ENCODE data around the gene BBS9.

The BBS9 gene

DNA sequence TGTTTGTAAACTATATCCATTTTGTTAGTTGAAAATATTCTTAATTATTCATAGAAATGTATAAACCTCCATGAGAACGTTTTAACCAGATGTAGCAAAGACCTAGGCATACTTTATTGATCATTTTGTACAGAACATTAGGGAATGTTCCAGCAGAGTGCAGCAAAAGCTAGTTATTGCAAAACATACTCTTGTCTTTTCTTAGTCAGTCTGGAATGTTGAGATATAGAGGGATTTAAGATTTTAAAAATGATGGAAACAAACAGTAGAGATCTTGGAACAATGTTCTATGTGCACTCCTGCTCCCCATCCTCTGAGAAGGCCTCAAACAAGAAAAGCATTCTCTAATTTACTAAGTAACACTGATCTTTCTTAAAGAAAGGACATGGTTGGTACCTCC is 292.1 kb downstream of the BBS9 start:
- TF ChIP-seq, protein P1, sequence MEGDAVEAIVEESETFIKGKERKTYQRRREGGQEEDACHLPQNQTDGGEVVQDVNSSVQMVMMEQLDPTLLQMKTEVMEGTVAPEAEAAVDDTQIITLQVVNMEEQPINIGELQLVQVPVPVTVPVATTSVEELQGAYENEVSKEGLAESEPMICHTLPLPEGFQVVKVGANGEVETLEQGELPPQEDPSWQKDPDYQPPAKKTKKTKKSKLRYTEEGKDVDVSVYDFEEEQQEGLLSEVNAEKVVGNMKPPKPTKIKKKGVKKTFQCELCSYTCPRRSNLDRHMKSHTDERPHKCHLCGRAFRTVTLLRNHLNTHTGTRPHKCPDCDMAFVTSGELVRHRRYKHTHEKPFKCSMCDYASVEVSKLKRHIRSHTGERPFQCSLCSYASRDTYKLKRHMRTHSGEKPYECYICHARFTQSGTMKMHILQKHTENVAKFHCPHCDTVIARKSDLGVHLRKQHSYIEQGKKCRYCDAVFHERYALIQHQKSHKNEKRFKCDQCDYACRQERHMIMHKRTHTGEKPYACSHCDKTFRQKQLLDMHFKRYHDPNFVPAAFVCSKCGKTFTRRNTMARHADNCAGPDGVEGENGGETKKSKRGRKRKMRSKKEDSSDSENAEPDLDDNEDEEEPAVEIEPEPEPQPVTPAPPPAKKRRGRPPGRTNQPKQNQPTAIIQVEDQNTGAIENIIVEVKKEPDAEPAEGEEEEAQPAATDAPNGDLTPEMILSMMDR (IDR thresholded peaks at IDR 0.05) = no peak

DNA sequence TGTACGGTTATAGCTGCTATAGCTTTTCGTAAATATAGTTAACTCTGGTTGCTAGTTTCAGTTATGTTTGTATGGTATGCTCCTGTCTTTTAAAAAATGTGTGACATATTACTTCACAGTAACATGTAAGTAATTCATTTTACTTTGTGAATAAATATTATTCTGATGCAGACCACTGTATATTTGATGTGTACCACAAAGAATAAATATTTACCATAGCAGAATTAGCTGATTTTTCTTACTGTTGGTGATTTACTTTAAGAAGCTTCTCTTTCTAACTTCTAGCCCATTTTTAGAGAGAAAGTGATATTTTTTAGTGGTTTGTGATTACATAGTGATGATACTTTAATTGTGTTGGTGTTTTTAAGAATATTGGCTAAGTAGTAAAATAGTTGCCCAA is 292.8 kb downstream of the BBS9 start:
- TF ChIP-seq, protein P1 (IDR thresholded peaks at IDR 0.05) = no peak

DNA sequence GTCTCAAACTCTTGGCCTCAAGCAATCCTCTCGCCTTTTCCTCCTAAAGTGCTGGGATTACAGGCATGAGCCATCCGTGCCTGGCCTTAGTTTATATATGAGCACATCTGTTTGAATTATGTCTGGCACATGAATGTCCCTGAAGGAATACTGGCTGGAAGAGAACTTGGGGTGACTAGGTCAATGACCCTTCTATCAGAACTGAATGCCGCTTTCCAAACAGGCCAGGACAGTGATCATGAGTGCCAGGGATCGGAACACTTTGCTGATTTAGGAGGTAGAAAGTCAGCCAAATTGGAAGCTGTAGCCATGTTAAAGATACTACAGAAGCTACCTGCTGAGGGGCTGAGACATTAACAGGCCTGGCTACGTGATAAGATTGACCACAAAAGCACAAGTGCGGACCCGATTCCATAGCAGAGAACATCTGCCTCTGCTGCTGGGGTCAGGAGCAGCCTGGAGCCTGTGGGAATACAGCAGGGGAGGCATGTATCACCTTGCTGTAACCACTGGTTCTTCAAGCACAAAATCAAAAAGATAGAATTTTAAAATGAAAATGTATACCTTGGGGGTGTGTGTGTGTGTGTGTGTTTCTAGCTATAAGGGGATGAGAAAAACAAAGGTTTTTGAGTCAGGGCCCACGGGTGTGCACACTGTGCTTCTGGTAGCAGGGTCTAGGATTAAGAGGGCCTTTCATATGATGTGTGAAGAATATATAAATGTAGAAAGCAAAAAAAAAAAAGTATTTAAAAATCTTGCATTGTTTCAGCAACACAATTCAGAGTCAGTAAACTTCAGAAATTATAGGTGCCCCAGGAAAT is 293.7 kb downstream of the BBS9 start:
- TF ChIP-seq, protein P1 (IDR thresholded peaks at IDR 0.05) = no peak

DNA sequence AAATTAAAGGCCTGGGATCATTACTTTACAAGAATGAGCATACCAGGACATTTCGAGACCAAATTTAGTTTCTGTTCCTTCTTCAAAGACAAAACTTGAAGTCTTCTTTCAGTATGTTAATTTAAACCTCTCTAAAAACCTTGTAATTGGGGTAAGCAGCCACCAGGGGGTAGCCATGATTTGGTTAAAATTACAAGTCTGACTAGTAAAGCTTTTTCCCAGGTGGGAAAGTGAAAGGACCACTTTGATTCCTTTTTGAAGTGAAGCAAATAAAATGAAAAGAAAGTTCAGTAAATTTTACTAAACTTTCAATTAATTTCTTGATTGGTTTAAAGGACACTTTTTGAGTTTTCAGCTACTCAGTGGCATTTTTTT is 294.3 kb downstream of the BBS9 start:
- TF ChIP-seq, protein P1 (IDR thresholded peaks at IDR 0.05) = peak; percentile 28; the same call in 1 of the 2 replicates

DNA sequence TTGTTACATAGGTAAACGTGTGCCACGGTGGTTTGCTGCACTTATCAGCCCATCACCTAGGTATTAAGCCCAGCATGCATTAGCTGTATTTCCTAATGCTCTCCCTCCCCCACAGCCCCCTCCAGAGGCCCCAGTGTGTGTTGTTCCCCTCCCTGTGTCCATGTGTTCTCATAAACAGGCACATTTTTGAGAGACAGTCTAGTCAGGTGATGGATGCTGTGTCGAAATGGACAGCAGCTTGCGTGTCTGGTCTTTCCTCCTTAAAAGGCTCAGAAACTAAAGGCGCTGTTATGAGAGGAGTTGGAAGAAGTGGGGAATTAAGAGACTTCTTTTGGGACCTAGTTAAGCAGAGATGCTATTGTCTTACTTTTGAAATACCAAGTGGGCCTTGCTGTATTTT is 296.0 kb downstream of the BBS9 start:
- TF ChIP-seq, protein P1 (IDR thresholded peaks at IDR 0.05) = no peak

DNA sequence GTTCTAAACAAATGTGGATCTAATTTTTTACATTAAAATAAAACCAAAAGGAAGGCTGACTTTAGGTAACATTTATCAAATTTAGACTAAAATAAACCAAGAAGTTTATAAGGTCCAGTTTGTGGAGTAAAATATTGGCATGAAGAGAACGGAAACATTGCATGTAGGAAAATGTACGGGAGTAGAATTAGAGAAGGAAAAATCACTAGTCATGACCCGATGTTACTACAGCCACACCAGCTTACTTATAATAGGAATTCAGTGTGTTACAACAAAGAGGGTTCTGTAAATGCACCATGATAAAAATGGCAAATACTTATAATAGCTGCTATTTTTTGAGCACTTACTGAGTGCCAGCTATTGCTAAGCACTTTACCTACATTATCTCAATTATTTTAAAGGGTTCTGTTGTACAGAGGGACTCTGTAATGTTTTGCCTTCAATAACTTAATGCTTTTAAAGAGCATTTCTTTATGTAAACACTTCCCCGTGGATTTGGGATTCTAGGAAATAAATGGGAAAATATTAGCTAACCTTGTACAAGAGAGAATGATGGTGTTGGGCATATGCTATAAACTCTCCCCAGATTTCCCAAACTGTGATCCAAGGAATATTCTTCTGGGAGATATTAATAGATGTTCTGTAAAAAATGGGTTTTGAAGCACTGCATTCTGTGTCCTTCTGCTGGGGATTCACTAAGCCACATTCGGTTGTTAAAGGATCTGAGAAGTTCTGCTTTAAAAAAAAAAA is 296.7 kb downstream of the BBS9 start:
- TF ChIP-seq, protein P1 (IDR thresholded peaks at IDR 0.05) = no peak

DNA sequence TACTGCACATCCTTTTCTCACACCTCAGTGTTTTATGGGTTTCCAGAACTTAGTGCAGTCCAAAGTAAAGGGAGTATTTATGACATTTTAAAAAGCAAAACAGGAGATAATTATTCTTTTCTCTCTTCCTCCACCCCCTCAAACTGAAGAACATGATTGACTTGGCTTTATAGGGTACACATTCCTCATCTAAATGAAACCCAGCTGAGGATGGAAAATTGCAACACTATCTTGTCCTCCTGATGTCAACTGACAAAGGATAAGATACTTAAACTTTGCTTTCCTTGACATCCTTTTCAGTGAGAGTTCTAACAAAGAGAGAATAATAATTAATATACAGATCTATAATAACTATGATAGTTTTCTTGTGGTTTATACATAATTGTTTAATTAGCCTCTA is 299.1 kb downstream of the BBS9 start:
- TF ChIP-seq, protein P1 (IDR thresholded peaks at IDR 0.05) = no peak

Data from LNCAP (cell line).